Body of pancreas (tissue), 4 donors: ENCODE results near the gene VASP. TPM values are rescaled to one million over a fixed set of nuclear protein-coding genes. Genes with fewer than 3 reads are reported as not detected.

Experiments
- ATAC-seq: fragments of 150-250 bp; one replicate; pipeline ENCODE4 v1.9.1; 2016
- DNase-seq, 4 donors: peaks; one replicate each; pipeline ENCODE4 v3.0.0-alpha.2; 2019
- H3K27ac ChIP-seq, 4 donors: fragments of 200-600 bp; sonication (generic); 1 replicate in 3 of 4; 2 replicates in 1 of 4; pipeline versions ENCODE4 v1.5.1 to v1.6.1; 2016 to 2019; ENCODE audit warnings: mild to moderate bottlenecking in 1 of 4, mixed read lengths in 1 of 4, moderate library complexity in 1 of 4
- H3K27me3 ChIP-seq, 2 donors: fragments of 200-600 bp; sonication (generic); one replicate each; pipeline ENCODE4 v1.6.0; 2016; ENCODE audit warnings: mild to moderate bottlenecking in 1 of 2
- H3K36me3 ChIP-seq, 2 donors: fragments of 200-600 bp; sonication (generic); replicated peaks in 1 of 2; 2 replicates each; pipeline ENCODE4 v1.5.1; 2016; ENCODE audit warnings: low read depth in 2 of 2; ENCODE audit not compliant: insufficient read depth in 1 of 2
- H3K4me1 ChIP-seq: fragments of 200-600 bp; sonication (generic); one replicate; pipeline ENCODE4 v1.6.0; 2016
- H3K4me3 ChIP-seq, 2 donors: fragments of 200-600 bp; sonication (generic); 1 replicate in 1 of 2; 2 replicates in 1 of 2; pipeline ENCODE4 v1.5.1; 2016 to 2019
- H3K9me3 ChIP-seq, 3 donors: fragments of 200-600 bp; sonication (generic); 1 replicate in 2 of 3; 2 replicates in 1 of 3; pipeline ENCODE4 v1.5.1; 2016
- POLR2A ChIP-seq, 3 donors: fragments of 450-650 bp; IDR thresholded peaks; one replicate each; pipeline ENCODE4 v1.6.1; 2016; ENCODE audit warnings: antibody characterized with exemption in 3 of 3, mild to moderate bottlenecking in 2 of 3
- WGBS, 2 donors: methylation state at CpG; one replicate each; pipeline ENCODE4 v1.1.5; 2017; 5-methylcytosine and 5-hydroxymethylcytosine counted together
- intact Hi-C: fragments of 100-400 bp; cut with DNase I; formaldehyde crosslinking; loops from one replicate; pipeline ENCODE4 v1.15.1; 2023
- total RNA-seq, 2 donors: library from RNA; depleted of rRNA; stranded (reverse); fragments of >200 nt; gene quantifications; one replicate each; pipeline ENCODE4 v1.1.0, GENCODE V29; 2016
- TF ChIP-seq, protein P1 (sequence below), 7 experiments: fragments of 450-650 bp in 4 of 7; fragments of 200-600 bp in 3 of 7; sonication (generic) in 3 of 7; IDR thresholded peaks; one replicate each; pipeline ENCODE4 v1.5.1; 2016 to 2019; ENCODE audit warnings: antibody characterized with exemption in 7 of 7

Gene VASP
- total RNA-seq, 2 donors from 2014 or later: 27.0 to 29.7 TPM

DNA sequence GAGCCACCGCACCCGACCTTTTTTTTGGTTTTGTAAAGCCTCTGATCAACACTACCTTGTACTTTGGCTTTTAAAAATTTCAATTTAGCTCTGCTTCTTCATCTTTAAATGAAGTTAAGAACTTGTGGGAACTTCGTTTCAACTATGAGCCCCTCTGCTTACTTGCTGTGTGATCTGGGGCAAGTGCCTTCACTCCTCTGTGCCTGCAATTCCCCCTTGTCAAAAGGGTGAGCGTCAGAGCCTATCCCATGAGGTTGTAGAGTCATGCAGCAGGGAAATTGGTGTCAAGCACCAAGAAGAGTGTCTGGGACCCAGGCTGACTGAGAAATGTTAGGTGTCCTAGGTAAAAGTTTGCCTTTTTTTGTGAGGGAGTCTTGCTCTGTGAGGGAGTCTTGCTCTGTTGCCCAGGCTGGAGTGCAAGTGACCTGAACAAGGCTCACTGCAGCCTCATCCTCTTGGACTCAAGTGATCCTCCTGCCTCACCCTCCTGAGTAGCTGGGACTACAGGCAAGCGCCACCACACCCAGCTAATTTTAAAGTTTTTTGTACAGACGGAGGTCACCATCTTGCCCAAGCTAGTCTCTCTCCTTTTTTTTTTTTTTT, 5.7 kb downstream of the VASP start:
- Histone ChIP-seq H3K27me3 (no peaks in the 10 kb centered on the region), H3K9me3 (no peaks in the 10 kb centered on the region), H3K4me1 (peaks cover 37% of the 10 kb centered on the region), H3K36me3 (peaks cover 0 to 2% of the 10 kb centered on the region in 2 donors), H3K27ac (no peak overlapping the region), H3K4me3 (no peak overlapping the region)
- ATAC-seq (no peak), DNase-seq (no peak)
- 88 to 89% methylated on average over 6 of the region's 6 CpGs for WGBS, 2 donors
- intact Hi-C loops: loop anchor here (10.0 kb wide), 1 partner anchor 62 kb away; no protein-coding TSS in a partner anchor
- no peak for TF ChIP-seq POLR2A (IDR thresholded peaks at IDR 0.05)
- TF ChIP-seq, protein P1, sequence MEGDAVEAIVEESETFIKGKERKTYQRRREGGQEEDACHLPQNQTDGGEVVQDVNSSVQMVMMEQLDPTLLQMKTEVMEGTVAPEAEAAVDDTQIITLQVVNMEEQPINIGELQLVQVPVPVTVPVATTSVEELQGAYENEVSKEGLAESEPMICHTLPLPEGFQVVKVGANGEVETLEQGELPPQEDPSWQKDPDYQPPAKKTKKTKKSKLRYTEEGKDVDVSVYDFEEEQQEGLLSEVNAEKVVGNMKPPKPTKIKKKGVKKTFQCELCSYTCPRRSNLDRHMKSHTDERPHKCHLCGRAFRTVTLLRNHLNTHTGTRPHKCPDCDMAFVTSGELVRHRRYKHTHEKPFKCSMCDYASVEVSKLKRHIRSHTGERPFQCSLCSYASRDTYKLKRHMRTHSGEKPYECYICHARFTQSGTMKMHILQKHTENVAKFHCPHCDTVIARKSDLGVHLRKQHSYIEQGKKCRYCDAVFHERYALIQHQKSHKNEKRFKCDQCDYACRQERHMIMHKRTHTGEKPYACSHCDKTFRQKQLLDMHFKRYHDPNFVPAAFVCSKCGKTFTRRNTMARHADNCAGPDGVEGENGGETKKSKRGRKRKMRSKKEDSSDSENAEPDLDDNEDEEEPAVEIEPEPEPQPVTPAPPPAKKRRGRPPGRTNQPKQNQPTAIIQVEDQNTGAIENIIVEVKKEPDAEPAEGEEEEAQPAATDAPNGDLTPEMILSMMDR (IDR thresholded peaks at IDR 0.05): no peak

DNA sequence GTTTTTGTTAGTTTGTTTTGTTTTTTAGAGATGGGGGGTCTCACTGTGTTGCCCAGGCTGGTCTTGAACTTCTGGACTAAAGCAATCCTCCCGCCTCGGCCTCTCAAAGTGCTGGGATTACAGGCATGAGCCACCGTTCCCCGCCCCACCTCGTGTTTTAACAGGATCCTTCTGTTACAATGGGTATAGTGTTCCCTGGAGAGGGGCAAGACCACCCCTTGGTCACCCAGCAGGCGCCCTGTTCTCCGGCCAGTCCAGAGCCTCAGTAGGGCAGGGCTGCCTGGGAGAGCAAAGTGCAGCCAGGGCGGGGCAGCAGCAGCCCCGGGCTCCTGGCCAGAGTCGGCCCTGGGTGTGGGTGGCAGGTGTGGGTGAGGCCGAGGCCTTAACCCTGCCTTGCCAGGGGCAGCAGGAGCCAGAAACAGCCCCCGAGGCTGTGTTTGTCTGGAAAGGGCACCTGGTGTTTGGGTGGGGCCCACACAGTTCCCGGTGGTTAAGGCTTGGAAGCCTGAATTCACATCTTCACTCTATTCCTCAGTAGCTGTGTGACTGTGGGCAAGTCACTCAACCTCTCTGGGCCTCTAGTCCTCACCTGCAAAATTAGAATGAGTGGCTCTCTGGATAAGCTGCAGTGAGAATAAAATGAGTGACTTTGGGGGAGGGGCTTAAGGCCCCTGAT, 7.2 kb downstream of the VASP start:
- no peaks in the 10 kb centered on the region for H3K9me3 ChIP-seq
- TF ChIP-seq, protein P1 (IDR thresholded peaks at IDR 0.05): no peak
- no peak overlapping the region for H3K4me3 ChIP-seq
- H3K4me1 ChIP-seq: peaks cover 30% of the 10 kb centered on the region
- no peaks in the 10 kb centered on the region for H3K27me3 ChIP-seq
- WGBS, 2 donors: 15 to 28% methylated on average over 10 to 12 of the region's 13 CpGs
- H3K27ac ChIP-seq: peak overlapping the region; percentile 48 to 64 (median 56)
- H3K36me3 ChIP-seq: peaks cover 0 to 3% of the 10 kb centered on the region in 2 donors
- peak; percentile 82 for ATAC-seq
- DNase-seq: peak; percentile 68 to 82 (median 74)
- intact Hi-C loops: loop anchor here (10.0 kb wide), 1 partner anchor 60 kb away; no protein-coding TSS in a partner anchor

DNA sequence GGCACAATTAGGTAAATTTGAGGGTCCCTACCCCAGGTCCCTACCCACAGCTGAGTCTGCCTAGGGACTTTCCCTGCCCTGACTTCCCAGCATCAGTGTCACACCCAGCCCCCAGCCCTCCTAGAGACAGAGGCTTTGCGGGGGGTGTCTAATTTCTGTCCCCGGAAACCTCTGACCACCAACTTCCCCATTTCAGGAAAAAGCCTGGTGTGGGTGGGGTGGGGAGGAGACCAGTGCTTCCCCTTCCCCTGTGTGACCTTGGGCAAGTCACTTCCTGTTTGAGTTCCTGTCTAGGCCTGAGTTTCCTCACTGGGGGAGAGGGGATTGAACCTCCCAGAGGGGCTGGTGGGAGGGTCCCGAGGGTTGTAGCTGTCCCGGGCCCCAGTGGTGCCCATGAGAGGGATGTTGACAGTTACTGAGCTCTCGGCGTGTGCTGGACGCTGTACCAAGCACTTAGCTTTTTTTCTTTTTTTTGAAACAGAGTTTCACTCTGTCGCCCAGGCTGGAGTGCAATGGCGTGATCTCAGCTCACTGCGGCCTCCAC, 7.9 kb downstream of the VASP start:
- peaks cover 0 to 3% of the 10 kb centered on the region in 2 donors for H3K36me3 ChIP-seq
- H3K4me1 ChIP-seq: peaks cover 26% of the 10 kb centered on the region
- intact Hi-C loops: loop anchor here (10.0 kb wide), 1 partner anchor 60 kb away; no protein-coding TSS in a partner anchor
- H3K9me3 ChIP-seq: no peaks in the 10 kb centered on the region
- 71 to 73% methylated on average over 9 to 10 of the region's 10 CpGs for WGBS, 2 donors
- DNase-seq (peak in 1 of 4 donors; percentile 72), ATAC-seq (peak; percentile 15)
- H3K27me3 ChIP-seq: no peaks in the 10 kb centered on the region
- peak overlapping the region; percentile 48 to 64 (median 56) for H3K27ac ChIP-seq
- no peak overlapping the region for H3K4me3 ChIP-seq
- TF ChIP-seq, protein P1 (IDR thresholded peaks at IDR 0.05): no peak
- no peak for TF ChIP-seq POLR2A (IDR thresholded peaks at IDR 0.05)

DNA sequence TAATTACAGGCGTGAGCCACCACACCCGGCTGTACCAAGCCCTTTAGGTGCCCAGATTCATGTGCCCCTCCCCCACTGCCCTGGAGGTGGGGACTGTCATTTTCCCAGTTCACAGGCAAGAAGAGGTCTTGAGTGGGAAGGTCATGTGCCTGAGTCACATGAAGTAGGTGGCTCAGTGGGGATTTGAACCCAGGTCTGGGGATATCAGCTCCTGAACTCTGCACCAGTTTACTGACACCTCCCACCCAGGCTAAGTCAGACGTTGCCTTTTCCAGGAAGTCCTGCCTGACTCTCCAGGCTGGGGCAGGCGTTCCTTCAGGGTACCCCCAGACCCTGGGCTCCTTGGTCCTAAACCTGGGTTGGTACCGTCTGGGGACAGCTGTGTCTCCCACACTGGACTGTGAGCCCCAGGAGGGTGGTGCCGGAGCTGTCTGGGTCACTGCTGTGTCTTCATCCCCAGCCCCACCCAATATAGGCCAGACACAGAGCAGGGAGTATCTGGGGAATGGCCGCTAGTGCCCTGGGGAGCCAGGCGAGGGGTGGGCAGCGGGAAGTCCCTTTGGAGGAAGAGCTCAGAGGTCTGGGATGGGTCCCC, 8.6 kb downstream of the VASP start:
- Histone ChIP-seq H3K9me3 (no peaks in the 10 kb centered on the region), H3K4me1 (peaks cover 26% of the 10 kb centered on the region), H3K4me3 (no peak overlapping the region), H3K36me3 (peaks cover 0 to 4% of the 10 kb centered on the region in 2 donors), H3K27ac (peak overlapping the region in 2 of 4 donors; percentile 61 to 64), H3K27me3 (no peaks in the 10 kb centered on the region)
- TF ChIP-seq, protein P1 (IDR thresholded peaks at IDR 0.05): no peak
- no peak for TF ChIP-seq POLR2A (IDR thresholded peaks at IDR 0.05)
- DNase-seq (no peak), ATAC-seq (no peak)
- intact Hi-C loops: loop anchor here (10.0 kb wide), 1 partner anchor 59 kb away; no protein-coding TSS in a partner anchor
- 72 to 73% methylated on average over 7 to 9 of the region's 9 CpGs for WGBS, 2 donors
